Measurements from ENCODE around the gene OSGEP. TPM values are rescaled to one million over a fixed set of nuclear protein-coding genes. Genes with fewer than 3 reads are reported as not detected.

The OSGEP gene
- total and polyA plus RNA-seq, 2 of the 13 experiments (the other 11 are each of a cell fraction or from before 2014, with no cell fraction given): 39.7 to 41.1 TPM

- TF ChIP-seq KLF15 (CRISPR knock-in tag; IDR thresholded peaks at IDR 0.05; ENCODE audit: borderline replicate concordance): peak; percentile 63; the same call in 1 of the 2 replicates
- TF ChIP-seq RNF2 (conservative IDR thresholded peaks at IDR 0.05; ENCODE audit: low read depth): no peak
- peak; percentile 75; the same call in 1 of the 2 replicates for TF ChIP-seq ZFP36L1 (CRISPR knock-in tag; IDR thresholded peaks at IDR 0.05)
- 0 out of 2 replicates have a peak, but pooled peaks have one; percentile 72 for TF ChIP-seq ZNF101 (CRISPR knock-in tag; IDR thresholded peaks at IDR 0.05; ENCODE audit: borderline replicate concordance, low read depth)
- TF ChIP-seq HNRNPK (IDR thresholded peaks at IDR 0.05; ENCODE audit: low read depth, low read length, poor library complexity, severe bottlenecking): peak; percentile 25
- TF ChIP-seq ARNT2 (CRISPR knock-in tag; IDR thresholded peaks at IDR 0.05; ENCODE audit: low read depth): peak; percentile 60
- TF ChIP-seq KDM1A (CRISPR knock-in tag; IDR thresholded peaks at IDR 0.05): no peak
- peak; percentile 66; the same call in 1 of the 2 replicates for TF ChIP-seq ZNF709 (CRISPR knock-in tag; IDR thresholded peaks at IDR 0.05)
- TF ChIP-seq, protein P1, sequence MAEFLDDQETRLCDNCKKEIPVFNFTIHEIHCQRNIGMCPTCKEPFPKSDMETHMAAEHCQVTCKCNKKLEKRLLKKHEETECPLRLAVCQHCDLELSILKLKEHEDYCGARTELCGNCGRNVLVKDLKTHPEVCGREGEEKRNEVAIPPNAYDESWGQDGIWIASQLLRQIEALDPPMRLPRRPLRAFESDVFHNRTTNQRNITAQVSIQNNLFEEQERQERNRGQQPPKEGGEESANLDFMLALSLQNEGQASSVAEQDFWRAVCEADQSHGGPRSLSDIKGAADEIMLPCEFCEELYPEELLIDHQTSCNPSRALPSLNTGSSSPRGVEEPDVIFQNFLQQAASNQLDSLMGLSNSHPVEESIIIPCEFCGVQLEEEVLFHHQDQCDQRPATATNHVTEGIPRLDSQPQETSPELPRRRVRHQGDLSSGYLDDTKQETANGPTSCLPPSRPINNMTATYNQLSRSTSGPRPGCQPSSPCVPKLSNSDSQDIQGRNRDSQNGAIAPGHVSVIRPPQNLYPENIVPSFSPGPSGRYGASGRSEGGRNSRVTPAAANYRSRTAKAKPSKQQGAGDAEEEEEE (CRISPR knock-in tag; IDR thresholded peaks at IDR 0.05; ENCODE audit: borderline replicate concordance): 0 out of 2 replicates have a peak, but pooled peaks have one; percentile 47
- TF ChIP-seq RFXANK (CRISPR knock-in tag; IDR thresholded peaks at IDR 0.05): no peak
- peak; percentile 41; the same call in 1 of the 3 replicates for TF ChIP-seq MXI1 (IDR thresholded peaks at IDR 0.05; ENCODE audit: borderline replicate concordance, low read depth, low read length)
- TF ChIP-seq ARID3A (IDR thresholded peaks at IDR 0.05; ENCODE audit: low read depth, low read length): no peak; the same call in 1 of the 2 replicates
- TF ChIP-seq ZNF326 (CRISPR knock-in tag; IDR thresholded peaks at IDR 0.05; ENCODE audit: borderline replicate concordance): no peak
- TF ChIP-seq ZNF44 (CRISPR knock-in tag; IDR thresholded peaks at IDR 0.05): peak; percentile 81; the same call in 1 of the 2 replicates
- no peak for TF ChIP-seq CC2D1A (CRISPR knock-in tag; IDR thresholded peaks at IDR 0.05)
- TF ChIP-seq ZNF335 (CRISPR knock-in tag; IDR thresholded peaks at IDR 0.05): peak; percentile 92
- TF ChIP-seq, protein P2, sequence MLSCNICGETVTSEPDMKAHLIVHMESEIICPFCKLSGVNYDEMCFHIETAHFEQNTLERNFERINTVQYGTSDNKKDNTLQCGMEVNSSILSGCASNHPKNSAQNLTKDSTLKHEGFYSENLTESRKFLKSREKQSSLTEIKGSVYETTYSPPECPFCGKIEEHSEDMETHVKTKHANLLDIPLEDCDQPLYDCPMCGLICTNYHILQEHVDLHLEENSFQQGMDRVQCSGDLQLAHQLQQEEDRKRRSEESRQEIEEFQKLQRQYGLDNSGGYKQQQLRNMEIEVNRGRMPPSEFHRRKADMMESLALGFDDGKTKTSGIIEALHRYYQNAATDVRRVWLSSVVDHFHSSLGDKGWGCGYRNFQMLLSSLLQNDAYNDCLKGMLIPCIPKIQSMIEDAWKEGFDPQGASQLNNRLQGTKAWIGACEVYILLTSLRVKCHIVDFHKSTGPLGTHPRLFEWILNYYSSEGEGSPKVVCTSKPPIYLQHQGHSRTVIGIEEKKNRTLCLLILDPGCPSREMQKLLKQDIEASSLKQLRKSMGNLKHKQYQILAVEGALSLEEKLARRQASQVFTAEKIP (CRISPR knock-in tag; IDR thresholded peaks at IDR 0.05; ENCODE audit: borderline replicate concordance): no peak
- TF ChIP-seq ZNF567 (CRISPR knock-in tag; IDR thresholded peaks at IDR 0.05; ENCODE audit: borderline replicate concordance): no peak
- TF ChIP-seq ZNF367 (CRISPR knock-in tag; IDR thresholded peaks at IDR 0.05; ENCODE audit: borderline replicate concordance): peak; percentile 71; the same call in 1 of the 2 replicates
- TF ChIP-seq NKX3-1 (CRISPR knock-in tag; IDR thresholded peaks at IDR 0.05): peak; percentile 87; the same call in 1 of the 2 replicates
- no peak for TF ChIP-seq MAFK (conservative IDR thresholded peaks at IDR 0.05 in 1 of 2, IDR thresholded peaks at IDR 0.05 in 1 of 2; ENCODE audit: low read length in 2 of 2)
- TF ChIP-seq NFKB2 (CRISPR knock-in tag; IDR thresholded peaks at IDR 0.05; ENCODE audit: borderline replicate concordance): peak; percentile 95; the same call in 1 of the 2 replicates
These were observed 41.5 kb downstream of the OSGEP start, which contains the start of gene TEP1 (continued) for GRCh38 chr14:20412876-20413743.
